Dendritic cell treated with granulocyte-macrophage colony-stimulating factor and Interleukin-4, amounts not matched to agents 40 ng/mL and 50 ng/mL, for 4 days (primary cell): Measurements from ENCODE around the gene NRIP1.

Source experiments
- H3K27ac Mint-ChIP-seq: one replicate; pipeline ENCODE4 v1.8.0; 2022; ENCODE audit warnings: mild to moderate bottlenecking, mixed read lengths
- H3K27me3 Mint-ChIP-seq: one replicate; pipeline ENCODE4 v1.8.0; 2022; ENCODE audit warnings: mild to moderate bottlenecking, mixed read lengths
- H3K36me3 Mint-ChIP-seq: one replicate; pipeline ENCODE4 v1.8.0; 2022; ENCODE audit warnings: low read depth, mixed read lengths
- H3K4me1 Mint-ChIP-seq: one replicate; pipeline ENCODE4 v1.8.0; 2022; ENCODE audit warnings: low read depth, mixed read lengths
- H3K4me3 Mint-ChIP-seq: one replicate; pipeline ENCODE4 v1.8.0; 2022; ENCODE audit warnings: mild to moderate bottlenecking, moderate library complexity, mixed read lengths
- H3K9me3 Mint-ChIP-seq: one replicate; pipeline ENCODE4 v1.8.0; 2022; ENCODE audit warnings: mixed read lengths
- intact Hi-C: fragments of 100-400 bp; cut with micrococcal nuclease; formaldehyde crosslinking; loops from one replicate; pipeline ENCODE4 v1.15.0; 2022

Gene NRIP1

GRCh38 chr21:14982336-14982735 lies 82.5 kb downstream of the NRIP1 start:
- Mint-ChIP-seq H3K27ac (peak overlapping the region; percentile 13), H3K27me3 (no peaks in the 10 kb centered on the region), H3K36me3 (peaks cover 8% of the 10 kb centered on the region), H3K9me3 (no peaks in the 10 kb centered on the region), H3K4me1 (peaks cover 11% of the 10 kb centered on the region), H3K4me3 (no peak overlapping the region)
- intact Hi-C loops: no loop called here

- H3K27me3 Mint-ChIP-seq: no peaks in the 10 kb centered on the region
- H3K36me3 Mint-ChIP-seq: peaks cover 8% of the 10 kb centered on the region
- H3K27ac Mint-ChIP-seq: no peak overlapping the region
- peaks cover 11% of the 10 kb centered on the region for H3K4me1 Mint-ChIP-seq
- H3K4me3 Mint-ChIP-seq: no peak overlapping the region
- no peaks in the 10 kb centered on the region for H3K9me3 Mint-ChIP-seq
- intact Hi-C loops: no loop called here
These were observed 83.6 kb downstream of the NRIP1 start for GRCh38 chr21:14981246-14981645.

GRCh38 chr21:14979264-14979663 lies 85.5 kb downstream of the NRIP1 start:
- no peaks in the 10 kb centered on the region for H3K9me3 Mint-ChIP-seq
- H3K27me3 Mint-ChIP-seq: no peaks in the 10 kb centered on the region
- intact Hi-C loops: no loop called here
- peaks cover 13% of the 10 kb centered on the region for H3K36me3 Mint-ChIP-seq
- H3K4me1 Mint-ChIP-seq: peaks cover 11% of the 10 kb centered on the region
- no peak overlapping the region for H3K27ac Mint-ChIP-seq
- no peak overlapping the region for H3K4me3 Mint-ChIP-seq

- H3K9me3 Mint-ChIP-seq: no peaks in the 10 kb centered on the region
- H3K27ac Mint-ChIP-seq: no peak overlapping the region
- peaks cover 7% of the 10 kb centered on the region for H3K36me3 Mint-ChIP-seq
- no peaks in the 10 kb centered on the region for H3K27me3 Mint-ChIP-seq
- intact Hi-C loops: no loop called here
- peaks cover 4% of the 10 kb centered on the region for H3K4me1 Mint-ChIP-seq
- no peak overlapping the region for H3K4me3 Mint-ChIP-seq
These were observed 87.0 kb downstream of the NRIP1 start for GRCh38 chr21:14977814-14978213.

- Mint-ChIP-seq H3K9me3 (no peaks in the 10 kb centered on the region), H3K4me3 (no peak overlapping the region), H3K4me1 (no peaks in the 10 kb centered on the region), H3K27me3 (no peaks in the 10 kb centered on the region), H3K36me3 (peaks cover 7% of the 10 kb centered on the region), H3K27ac (peak overlapping the region; percentile 55)
- intact Hi-C loops: no loop called here
These were observed 89.5 kb downstream of the NRIP1 start for GRCh38 chr21:14975136-14975919.

GRCh38 chr21:14972678-14973077 lies 92.1 kb downstream of the NRIP1 start:
- Mint-ChIP-seq H3K27ac (no peak overlapping the region), H3K4me3 (no peak overlapping the region), H3K9me3 (no peaks in the 10 kb centered on the region), H3K27me3 (no peaks in the 10 kb centered on the region), H3K4me1 (no peaks in the 10 kb centered on the region), H3K36me3 (peaks cover 19% of the 10 kb centered on the region)
- intact Hi-C loops: no loop called here

- Mint-ChIP-seq H3K36me3 (peaks cover 31% of the 10 kb centered on the region), H3K27me3 (no peaks in the 10 kb centered on the region), H3K4me3 (no peak overlapping the region), H3K27ac (no peak overlapping the region), H3K9me3 (no peaks in the 10 kb centered on the region), H3K4me1 (peaks cover 20% of the 10 kb centered on the region)
- intact Hi-C loops: loop anchor here (10.0 kb wide), 1 partner anchor 56 kb away; no protein-coding TSS in a partner anchor
These were observed 96.0 kb downstream of the NRIP1 start for GRCh38 chr21:14968821-14969220.

GRCh38 chr21:14968029-14968428 lies 96.8 kb downstream of the NRIP1 start:
- no peaks in the 10 kb centered on the region for H3K27me3 Mint-ChIP-seq
- no peak overlapping the region for H3K27ac Mint-ChIP-seq
- no peak overlapping the region for H3K4me3 Mint-ChIP-seq
- H3K9me3 Mint-ChIP-seq: no peaks in the 10 kb centered on the region
- H3K4me1 Mint-ChIP-seq: peaks cover 20% of the 10 kb centered on the region
- H3K36me3 Mint-ChIP-seq: peaks cover 31% of the 10 kb centered on the region
- intact Hi-C loops: loop anchor here (10.0 kb wide), 1 partner anchor 57 kb away; no protein-coding TSS in a partner anchor

- no peaks in the 10 kb centered on the region for H3K9me3 Mint-ChIP-seq
- no peaks in the 10 kb centered on the region for H3K27me3 Mint-ChIP-seq
- H3K27ac Mint-ChIP-seq: no peak overlapping the region
- H3K36me3 Mint-ChIP-seq: peaks cover 31% of the 10 kb centered on the region
- H3K4me3 Mint-ChIP-seq: no peak overlapping the region
- H3K4me1 Mint-ChIP-seq: peaks cover 20% of the 10 kb centered on the region
- intact Hi-C loops: loop anchor here (10.0 kb wide), 1 partner anchor 60 kb away; no protein-coding TSS in a partner anchor
These were observed 100.2 kb downstream of the NRIP1 start for GRCh38 chr21:14964621-14965020.

- intact Hi-C loops: loop anchor here (10.0 kb wide), 1 partner anchor 63 kb away; no protein-coding TSS in a partner anchor
- H3K4me1 Mint-ChIP-seq: peaks cover 20% of the 10 kb centered on the region
- no peaks in the 10 kb centered on the region for H3K27me3 Mint-ChIP-seq
- H3K36me3 Mint-ChIP-seq: peaks cover 15% of the 10 kb centered on the region
- no peaks in the 10 kb centered on the region for H3K9me3 Mint-ChIP-seq
- H3K4me3 Mint-ChIP-seq: no peak overlapping the region
- no peak overlapping the region for H3K27ac Mint-ChIP-seq
These were observed 102.6 kb downstream of the NRIP1 start for GRCh38 chr21:14962217-14962616.

- no peaks in the 10 kb centered on the region for H3K9me3 Mint-ChIP-seq
- peaks cover 20% of the 10 kb centered on the region for H3K4me1 Mint-ChIP-seq
- peaks cover 7% of the 10 kb centered on the region for H3K36me3 Mint-ChIP-seq
- H3K27ac Mint-ChIP-seq: no peak overlapping the region
- intact Hi-C loops: loop anchor here (10.0 kb wide), 1 partner anchor 63 kb away; no protein-coding TSS in a partner anchor
- no peaks in the 10 kb centered on the region for H3K27me3 Mint-ChIP-seq
- H3K4me3 Mint-ChIP-seq: no peak overlapping the region
These were observed 103.3 kb downstream of the NRIP1 start for GRCh38 chr21:14961502-14961901.

GRCh38 chr21:14959343-14959742 lies 105.5 kb downstream of the NRIP1 start:
- Mint-ChIP-seq H3K9me3 (no peaks in the 10 kb centered on the region), H3K27ac (no peak overlapping the region), H3K4me3 (no peak overlapping the region), H3K27me3 (no peaks in the 10 kb centered on the region), H3K36me3 (no peaks in the 10 kb centered on the region), H3K4me1 (no peaks in the 10 kb centered on the region)
- intact Hi-C loops: loop anchor here (10.0 kb wide), 1 partner anchor 525 kb away; no protein-coding TSS in a partner anchor

GRCh38 chr21:14957836-14958235 lies 107.0 kb downstream of the NRIP1 start:
- Mint-ChIP-seq H3K9me3 (no peaks in the 10 kb centered on the region), H3K27ac (no peak overlapping the region), H3K36me3 (no peaks in the 10 kb centered on the region), H3K27me3 (no peaks in the 10 kb centered on the region), H3K4me1 (no peaks in the 10 kb centered on the region), H3K4me3 (no peak overlapping the region)
- intact Hi-C loops: loop anchor here (10.0 kb wide), 1 partner anchor 527 kb away; no protein-coding TSS in a partner anchor

GRCh38 chr21:14956807-14957206 lies 108.0 kb downstream of the NRIP1 start:
- intact Hi-C loops: loop anchor here (10.0 kb wide), 1 partner anchor 528 kb away; no protein-coding TSS in a partner anchor
- H3K27ac Mint-ChIP-seq: no peak overlapping the region
- H3K9me3 Mint-ChIP-seq: no peaks in the 10 kb centered on the region
- H3K36me3 Mint-ChIP-seq: no peaks in the 10 kb centered on the region
- no peak overlapping the region for H3K4me3 Mint-ChIP-seq
- H3K4me1 Mint-ChIP-seq: no peaks in the 10 kb centered on the region
- H3K27me3 Mint-ChIP-seq: no peaks in the 10 kb centered on the region
